GM12873 (cell line): Measurements from ENCODE around the gene OLFM4.

Source experiments
- TF ChIP-seq, protein P1 (sequence below): IDR thresholded peaks from 2 replicates; pipeline ENCODE4 v1.5.1; 2012; ENCODE audit warnings: low read depth, mild to moderate bottlenecking, moderate library complexity, low read length, control low read depth; ENCODE audit not compliant: insufficient read depth; ENCODE audit errors: missing control alignments

OLFM4 gene

DNA sequence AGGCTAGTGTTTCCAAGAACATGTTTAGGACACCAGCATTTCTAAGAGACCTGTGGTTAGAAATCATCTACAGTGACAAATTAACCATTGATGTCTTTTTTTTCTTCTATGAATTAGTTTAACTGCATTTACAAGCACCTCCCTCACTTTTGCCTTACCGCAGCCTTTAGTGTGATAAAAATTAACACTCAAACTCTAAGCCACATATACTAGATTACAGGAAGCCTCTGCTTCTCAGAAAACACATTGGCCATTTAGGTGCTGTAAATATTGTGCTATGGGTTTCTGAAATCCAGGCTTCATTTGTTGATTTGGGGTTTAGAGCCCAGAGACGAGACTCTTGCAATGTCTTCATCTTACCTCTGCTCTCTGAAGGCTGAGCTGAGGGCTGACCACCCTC is 34.6 kb upstream of the OLFM4 start:
- TF ChIP-seq, protein P1, sequence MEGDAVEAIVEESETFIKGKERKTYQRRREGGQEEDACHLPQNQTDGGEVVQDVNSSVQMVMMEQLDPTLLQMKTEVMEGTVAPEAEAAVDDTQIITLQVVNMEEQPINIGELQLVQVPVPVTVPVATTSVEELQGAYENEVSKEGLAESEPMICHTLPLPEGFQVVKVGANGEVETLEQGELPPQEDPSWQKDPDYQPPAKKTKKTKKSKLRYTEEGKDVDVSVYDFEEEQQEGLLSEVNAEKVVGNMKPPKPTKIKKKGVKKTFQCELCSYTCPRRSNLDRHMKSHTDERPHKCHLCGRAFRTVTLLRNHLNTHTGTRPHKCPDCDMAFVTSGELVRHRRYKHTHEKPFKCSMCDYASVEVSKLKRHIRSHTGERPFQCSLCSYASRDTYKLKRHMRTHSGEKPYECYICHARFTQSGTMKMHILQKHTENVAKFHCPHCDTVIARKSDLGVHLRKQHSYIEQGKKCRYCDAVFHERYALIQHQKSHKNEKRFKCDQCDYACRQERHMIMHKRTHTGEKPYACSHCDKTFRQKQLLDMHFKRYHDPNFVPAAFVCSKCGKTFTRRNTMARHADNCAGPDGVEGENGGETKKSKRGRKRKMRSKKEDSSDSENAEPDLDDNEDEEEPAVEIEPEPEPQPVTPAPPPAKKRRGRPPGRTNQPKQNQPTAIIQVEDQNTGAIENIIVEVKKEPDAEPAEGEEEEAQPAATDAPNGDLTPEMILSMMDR, result no peak

DNA sequence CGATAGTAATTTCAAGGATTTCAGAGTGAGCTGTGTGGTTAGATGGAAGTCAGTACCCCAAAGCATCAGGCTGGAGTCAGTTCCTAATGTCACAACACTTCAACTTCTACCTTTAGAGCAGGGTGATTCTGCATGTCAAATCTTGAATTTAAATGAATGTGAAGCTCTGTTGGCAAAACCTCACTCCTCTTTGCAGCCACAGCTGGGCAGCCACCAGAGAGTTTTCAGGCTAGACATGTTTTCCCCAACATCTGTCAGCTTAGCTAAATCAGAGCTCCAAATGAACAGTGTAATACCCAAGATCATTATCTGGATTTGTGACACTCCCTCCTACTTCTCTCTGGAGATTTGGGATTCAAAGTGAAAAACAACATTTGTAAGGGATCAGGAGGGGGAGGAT is 33.7 kb upstream of the OLFM4 start:
- TF ChIP-seq, protein P1, result no peak

DNA sequence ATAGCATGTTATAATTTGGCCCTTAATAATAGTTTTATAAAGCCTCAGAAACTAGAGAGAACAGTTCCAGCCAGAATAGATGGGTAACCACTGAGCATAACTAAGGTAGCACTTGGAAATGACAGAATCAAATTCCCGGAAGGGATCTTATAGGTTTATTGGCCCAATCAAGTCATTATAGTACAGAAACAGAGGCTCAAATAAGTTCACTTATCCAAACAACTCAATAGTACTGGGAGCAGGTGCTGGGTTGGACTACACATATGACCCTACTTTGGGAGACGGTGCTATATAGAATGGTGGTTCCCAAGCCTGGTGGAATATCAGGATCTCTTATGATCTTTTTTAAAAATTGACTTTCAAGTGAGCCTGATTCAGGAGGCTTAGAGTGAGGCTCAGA is 32.7 kb upstream of the OLFM4 start:
- TF ChIP-seq, protein P1, result no peak

DNA sequence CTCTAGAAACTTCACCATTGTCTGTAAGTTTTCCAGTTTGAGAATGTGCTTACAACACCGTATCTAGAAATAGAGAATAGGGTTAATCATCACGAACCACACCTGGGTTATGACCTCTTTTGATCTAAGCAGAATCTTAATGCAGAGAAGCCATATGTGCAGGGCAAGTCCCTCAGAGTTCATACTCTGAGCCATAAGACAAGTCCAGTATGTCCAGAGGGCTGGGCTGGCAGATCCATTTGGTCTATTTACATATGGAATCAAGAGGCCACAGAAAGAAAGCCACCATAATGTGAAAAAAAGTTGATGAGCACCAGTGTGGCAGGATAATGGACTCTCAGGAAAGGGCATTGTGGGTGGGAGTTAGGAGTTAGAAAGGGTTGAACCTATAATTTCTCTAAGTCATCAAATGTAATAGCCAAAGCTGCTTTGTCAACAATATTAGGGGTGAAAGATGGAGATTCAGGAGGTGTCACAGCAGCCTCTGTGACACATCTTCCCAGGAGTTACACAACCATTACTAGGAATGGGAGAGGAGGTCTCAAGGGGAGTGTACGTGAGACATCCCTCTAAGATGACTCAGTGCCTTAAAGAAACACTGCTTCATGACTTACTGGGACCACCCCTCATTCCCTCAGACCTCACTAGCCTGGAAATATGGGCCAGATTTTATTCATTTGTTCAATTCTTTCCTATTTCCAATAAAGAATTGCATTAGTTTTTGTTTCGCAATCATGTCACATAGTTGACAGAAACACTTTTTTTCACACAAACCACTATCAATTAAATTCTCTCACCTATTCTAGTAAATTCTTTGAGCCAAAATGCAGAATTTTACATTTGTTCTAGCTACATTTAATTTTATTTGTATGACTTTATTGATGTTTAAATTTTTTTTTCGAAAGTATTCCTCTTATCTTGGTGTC is 30.4 kb upstream of the OLFM4 start:
- TF ChIP-seq, protein P1, result no peak

DNA sequence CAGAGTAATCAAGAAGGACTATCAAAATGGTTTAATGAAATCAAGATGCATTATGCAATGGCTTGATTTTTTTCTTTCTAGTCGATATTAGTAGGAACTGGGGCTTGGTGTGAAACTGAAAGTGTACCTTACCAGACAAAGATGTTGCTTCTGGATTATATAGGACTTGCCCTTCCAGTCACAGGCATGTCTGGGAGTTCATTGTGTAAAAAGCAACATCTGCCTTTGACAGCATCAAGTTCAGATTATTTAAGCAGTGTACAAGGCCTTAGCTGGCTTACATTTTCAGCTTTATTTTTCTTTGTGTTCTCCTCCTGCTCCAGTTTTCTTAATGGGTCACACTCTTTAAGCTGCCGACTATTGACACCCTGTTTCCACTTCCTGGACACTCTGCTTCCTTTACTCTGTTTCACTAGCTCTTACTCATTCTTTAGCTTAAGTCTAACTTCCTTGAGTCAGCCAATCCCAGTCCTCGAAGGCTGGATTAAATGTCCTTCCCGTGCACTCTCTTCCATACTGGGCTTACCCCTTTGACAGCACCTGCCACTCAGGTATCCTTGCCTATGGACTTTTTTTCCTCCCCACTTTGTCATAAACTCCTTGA is 29.4 kb upstream of the OLFM4 start:
- TF ChIP-seq, protein P1, result no peak

GRCh38 chr13:53001444-53002225 is 27.0 kb upstream of the OLFM4 start:
- TF ChIP-seq, protein P1, result no peak

DNA sequence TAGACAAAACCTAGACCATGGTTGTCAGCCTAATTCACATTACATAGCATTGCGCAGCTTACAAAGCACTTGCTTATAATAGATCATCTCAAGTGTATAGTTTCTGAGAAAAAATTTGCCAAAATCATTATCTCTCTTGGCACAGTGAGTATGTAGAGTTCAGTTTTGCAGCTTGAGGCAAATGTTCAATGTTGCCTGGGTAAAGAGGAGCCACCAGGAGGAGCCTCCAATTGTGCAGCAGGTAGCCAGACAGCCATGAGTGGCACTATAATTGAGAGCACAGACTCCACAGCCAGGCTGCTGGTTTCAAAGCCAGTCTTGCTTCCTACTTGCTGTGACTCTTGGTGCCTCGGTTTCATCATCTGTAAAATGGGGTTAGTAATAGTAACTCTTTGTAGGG is 24.0 kb upstream of the OLFM4 start:
- TF ChIP-seq, protein P1, result no peak
